22Rv1 (cell line): ENCODE data around the gene AQP1.

ENCODE experiments used
- H3K27ac ChIP-seq: fragments of 450-650 bp; 2 replicates; pipeline ENCODE4 v1.5.1; 2017
- CTCF ChIP-seq: fragments of 450-650 bp; IDR thresholded peaks from 2 replicates; pipeline ENCODE4 v1.5.1; 2017; ENCODE audit warnings: mild to moderate bottlenecking
- ZFX ChIP-seq: fragments of 450-650 bp; IDR thresholded peaks from 2 replicates; pipeline ENCODE4 v1.6.1; 2017; ENCODE audit warnings: antibody characterized with exemption, borderline replicate concordance

AQP1 gene

DNA sequence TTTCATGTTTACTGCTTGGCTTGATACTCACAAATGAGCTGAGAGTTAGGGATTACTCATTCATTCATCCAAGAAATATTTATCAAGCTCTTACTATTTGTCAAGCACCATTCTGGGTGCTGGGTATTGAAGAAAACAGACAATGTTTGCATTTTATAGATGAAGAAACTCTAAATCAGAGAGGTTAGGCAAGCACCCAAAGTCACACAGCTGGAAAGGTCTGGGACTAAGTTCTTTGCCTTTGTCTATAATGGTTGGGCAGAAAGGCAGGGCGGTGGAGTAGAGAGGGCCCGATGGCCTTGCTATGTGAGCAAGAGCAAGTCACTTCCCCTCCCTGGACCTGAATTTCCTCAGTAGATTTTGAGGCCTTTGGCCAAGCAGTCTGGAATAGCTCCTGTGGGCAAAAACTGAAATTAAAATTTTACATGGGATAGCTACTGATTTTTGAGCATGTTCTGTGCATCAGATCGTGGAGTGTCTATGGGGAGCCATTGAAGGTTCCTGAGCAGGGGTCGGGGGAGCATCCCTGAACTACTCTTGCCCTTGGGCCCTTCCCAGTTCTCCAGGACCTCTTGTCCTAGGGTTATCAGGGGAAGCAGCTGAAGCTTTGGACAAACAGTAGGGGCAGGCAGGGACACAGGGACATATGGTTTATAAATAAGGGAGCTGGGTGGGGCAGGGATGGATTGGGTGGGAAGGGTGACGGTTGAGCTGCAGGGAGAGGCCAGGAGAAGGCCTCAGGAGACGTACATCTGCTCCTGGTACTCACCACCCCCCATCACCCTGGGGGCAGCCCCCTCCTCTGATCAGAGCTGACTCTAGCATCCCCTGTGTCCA, 23.3 kb downstream of the AQP1 start:
- H3K27ac ChIP-seq, result no peak overlapping the region
- TF ChIP-seq CTCF (no peak), ZFX (no peak)

DNA sequence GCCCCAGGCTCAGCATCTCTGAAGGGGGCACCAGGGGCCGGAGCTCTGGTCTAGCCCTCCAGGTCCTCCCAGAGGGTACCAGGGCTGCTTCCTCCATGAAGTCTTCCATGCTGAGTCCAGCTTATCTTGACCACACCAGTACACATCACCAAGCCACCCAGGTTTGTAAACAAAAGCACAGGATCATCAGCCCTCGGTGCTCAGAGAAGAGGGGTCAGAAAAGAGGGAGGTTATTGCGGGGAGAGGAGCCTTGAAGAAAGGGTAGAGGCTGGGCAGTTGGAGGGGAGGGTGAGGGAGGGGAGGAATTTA, 23.9 kb downstream of the AQP1 start:
- TF ChIP-seq ZFX, result no peak
- no peak for TF ChIP-seq CTCF
- H3K27ac ChIP-seq, result no peak overlapping the region

GRCh38 chr7:30936650-30937245, 25.1 kb downstream of the AQP1 start:
- no peak overlapping the region for H3K27ac ChIP-seq
- no peak for TF ChIP-seq ZFX
- TF ChIP-seq CTCF, result no peak

DNA sequence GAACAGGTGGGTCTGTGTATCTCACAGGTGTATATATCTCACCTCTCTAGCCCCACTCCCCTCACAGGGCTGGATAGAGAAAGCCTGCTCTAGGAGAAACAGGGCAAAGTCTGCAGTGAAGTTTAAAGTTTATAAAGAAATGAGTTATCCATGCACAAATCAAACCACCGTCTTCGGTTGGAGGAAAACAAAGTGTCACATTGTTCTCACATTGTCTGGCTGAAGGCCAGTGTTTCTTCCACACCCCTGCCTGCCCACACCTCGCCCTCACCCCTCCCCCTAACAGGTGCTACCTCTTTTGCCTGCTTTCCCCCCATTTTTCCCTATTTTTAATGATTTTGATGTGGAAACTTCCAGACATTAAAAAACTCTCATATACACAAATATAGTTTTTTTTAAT, 25.8 kb downstream of the AQP1 start:
- TF ChIP-seq ZFX (no peak), CTCF (no peak)
- no peak overlapping the region for H3K27ac ChIP-seq

DNA sequence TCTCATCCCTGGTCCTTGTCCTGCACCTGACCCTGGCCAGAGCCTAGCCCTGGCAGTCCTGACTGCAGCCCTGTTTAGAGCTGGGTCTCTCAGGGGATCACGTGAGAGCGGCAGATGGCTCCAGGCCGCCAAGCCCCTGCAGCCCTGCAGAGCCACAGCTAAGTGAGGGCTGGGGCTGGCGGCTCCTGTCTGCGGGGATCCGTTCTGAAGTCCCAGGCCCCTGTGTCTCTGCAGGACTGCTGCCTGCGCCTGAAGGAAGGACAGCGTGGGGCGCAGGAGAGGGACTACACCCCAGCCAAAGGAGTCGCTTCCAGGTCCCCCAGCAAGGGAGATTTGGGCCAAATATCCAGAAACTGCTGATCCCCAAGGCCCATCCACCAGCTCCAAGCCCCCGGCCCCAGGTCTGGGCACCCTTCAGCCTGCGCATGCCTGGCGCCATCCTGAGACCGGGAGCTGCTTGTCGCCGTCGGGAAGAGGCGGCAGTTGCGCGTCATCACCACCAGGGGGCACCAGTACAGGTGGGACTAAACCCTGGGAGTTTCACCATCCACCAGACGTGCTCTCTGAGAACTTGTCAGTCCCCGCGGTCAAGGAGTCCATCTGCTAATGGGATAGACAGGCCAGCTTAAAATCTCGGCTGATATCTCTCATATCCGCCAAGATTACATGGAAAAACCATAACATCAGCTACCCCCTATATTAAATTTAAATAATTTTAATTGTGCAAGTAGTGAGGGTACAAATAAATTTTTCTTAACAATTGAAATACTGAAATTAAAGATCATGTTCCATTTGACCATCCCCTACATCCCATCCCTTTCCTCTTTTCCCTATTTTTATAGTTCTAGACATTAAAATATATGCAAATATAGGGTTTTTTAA, 27.0 kb downstream of the AQP1 start:
- TF ChIP-seq ZFX (no peak), CTCF (peak; percentile 100)
- H3K27ac ChIP-seq, result no peak overlapping the region

DNA sequence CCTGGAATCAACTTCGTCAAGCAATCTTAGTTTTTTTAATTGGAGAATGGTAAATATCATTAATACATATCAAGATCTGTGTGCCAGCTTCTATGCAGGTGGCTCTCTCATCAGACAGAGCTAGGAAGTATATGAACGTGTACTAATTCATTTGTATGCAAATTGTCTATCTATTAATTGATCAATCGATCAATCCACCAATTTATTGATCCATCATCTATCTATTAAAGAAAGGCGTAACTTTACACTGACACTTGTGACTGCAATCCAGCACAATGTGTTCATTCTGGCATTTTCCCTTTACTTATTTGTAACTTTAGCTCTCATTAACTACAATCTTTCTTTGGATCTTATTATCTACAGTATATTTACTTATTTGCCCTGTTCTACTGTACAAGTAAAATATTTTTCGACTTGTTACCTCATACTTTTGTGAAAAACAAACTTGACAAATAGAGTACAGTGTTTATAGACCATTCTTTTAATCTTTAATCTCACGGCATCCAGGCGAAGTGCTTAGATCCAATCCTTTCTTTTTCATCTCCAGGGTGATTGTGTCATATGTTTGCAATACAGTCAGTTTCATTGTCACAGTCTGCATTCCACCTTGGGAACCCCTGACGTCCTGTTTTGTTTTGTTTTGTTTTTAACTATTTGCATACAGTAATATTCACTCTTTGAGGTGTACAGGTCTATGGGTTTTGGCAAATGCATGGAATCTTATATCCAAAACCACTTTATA, 30.1 kb downstream of the AQP1 start:
- TF ChIP-seq ZFX (no peak), CTCF (no peak)
- no peak overlapping the region for H3K27ac ChIP-seq
